NCI-H345 treated with DMSO at 0.1 percent for 48 hours (cell line): ENCODE data around the gene ATOH8.

Experiments used
- DNase-seq: peaks from one replicate; lab custom pipeline; 2025; ENCODE audit not compliant: unreplicated experiment; lab: John Stamatoyannopoulos, UW

ATOH8 gene

DNA sequence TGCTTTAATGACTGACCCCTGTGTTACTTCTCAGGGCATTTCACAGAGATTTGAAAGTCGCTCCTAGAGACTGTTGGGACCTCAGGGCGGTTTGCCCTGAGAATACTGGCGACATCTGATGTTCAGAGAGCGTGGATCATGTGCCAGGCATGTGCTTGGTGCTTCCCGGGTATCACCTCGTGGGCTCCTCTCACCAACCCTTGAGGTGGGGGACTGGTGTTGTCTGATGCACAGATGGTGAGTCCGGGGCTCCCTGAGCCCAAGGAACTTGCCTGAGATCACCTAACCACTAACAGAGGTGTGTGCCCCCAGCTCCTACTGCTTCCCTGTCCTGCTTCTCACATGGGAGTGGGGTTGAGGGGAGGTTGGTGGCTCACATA lies 16.2 kb downstream of the ATOH8 start:
- no peak for DNase-seq

DNA sequence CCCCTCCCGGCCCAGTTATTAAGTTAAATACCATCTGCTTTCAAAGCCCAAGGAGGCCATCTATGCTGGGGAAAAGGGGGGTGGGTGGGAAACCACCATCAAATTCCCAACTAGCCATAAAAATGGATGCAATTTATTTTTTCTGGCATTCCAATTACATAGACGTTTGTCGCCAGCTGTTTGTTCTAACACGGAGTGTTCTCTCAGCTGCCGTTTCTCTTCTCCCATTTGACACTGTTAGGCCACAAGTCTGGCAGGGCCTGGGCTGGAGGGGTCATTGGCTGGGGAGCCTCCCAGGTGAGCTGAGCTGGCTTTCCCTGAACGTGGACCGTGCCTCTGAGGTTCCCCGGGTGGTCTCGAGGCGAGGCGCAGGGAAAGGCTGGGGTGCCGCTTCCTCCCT lies 16.6 kb downstream of the ATOH8 start:
- no peak for DNase-seq

DNA sequence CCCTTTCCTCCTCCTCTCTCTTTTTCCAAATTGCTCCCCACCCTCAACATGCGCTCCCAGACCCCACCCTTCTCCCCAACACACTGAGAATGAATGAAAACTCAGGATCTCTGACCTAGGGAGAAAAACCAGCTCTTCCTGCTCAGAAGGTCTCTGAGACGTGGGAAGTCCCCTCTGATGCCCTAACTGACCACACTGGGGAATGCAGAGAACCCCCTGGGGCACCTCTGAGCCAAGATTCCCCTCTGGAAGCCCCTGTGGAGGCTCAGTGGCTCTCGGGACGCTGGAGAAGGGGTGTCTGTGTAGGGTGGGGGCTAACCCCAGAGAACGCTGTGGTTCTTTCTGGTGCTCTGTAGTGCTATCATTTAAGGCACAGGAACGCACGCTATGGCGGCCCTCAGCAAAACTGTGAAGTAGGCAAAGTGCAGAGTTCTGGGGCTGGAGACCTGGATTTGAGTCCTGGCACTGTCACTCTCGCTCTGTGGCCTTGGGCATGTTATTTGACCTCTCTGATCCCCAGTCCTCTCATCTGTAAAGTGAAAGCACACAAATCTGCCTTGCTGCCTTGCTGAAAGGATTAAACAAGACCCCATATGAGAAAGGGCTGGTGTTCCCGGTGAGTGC lies 17.1 kb downstream of the ATOH8 start:
- no peak for DNase-seq

DNA sequence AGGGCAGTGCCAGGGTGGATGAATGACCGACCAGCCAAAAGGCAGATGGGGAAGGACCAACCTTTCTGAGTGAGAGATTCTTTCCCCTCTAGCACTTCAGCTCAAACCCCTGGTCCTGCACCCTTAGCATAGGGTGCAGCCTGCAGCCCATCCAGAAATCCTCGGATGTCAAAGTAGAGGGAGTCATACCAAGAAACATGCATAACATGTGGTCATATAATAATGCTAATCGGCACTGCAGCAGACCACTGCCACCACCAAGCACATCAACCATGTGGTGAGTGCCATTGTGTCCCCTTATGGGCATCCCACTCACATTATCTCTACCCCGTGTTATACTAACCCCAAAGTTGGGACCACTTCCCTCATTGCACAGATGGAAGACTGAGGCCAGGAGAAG lies 17.7 kb downstream of the ATOH8 start:
- DNase-seq = no peak

DNA sequence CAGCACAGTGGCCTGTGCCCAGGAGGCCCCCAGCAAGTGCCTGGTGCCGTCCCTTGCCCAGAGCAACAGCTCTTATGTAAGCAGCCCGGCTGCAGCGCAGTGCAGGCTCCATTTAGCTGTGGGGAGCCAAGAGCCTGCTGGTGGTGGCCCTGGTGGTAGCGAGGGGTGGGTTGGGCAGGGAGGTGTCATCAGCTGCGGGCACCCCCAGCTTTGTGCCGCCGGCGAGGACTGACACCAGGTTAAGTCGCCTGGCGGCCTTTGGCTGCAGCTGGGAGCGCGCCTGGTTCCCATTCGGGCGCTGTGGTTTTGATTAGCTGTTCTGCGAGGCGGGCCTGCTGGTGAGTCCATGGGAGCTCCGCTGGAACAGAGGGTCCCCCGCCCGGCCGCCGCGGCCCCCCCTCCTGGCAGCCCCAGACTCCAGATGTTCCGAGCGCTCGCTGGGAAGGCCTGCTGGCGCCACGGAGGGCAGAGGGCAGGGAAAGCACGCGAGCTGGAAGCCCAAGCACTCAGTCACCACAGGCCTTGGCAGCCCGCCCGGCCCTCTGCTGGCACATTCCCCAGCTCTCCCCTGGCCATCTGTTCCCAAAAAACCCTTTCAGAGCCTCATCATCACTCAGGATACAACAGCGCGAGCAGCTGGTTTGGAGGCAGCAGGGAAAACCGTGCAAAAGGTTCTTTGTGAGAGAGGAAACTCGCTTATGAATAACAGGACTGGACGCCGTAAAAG lies 18.4 kb downstream of the ATOH8 start:
- peak; percentile 90 for DNase-seq

DNA sequence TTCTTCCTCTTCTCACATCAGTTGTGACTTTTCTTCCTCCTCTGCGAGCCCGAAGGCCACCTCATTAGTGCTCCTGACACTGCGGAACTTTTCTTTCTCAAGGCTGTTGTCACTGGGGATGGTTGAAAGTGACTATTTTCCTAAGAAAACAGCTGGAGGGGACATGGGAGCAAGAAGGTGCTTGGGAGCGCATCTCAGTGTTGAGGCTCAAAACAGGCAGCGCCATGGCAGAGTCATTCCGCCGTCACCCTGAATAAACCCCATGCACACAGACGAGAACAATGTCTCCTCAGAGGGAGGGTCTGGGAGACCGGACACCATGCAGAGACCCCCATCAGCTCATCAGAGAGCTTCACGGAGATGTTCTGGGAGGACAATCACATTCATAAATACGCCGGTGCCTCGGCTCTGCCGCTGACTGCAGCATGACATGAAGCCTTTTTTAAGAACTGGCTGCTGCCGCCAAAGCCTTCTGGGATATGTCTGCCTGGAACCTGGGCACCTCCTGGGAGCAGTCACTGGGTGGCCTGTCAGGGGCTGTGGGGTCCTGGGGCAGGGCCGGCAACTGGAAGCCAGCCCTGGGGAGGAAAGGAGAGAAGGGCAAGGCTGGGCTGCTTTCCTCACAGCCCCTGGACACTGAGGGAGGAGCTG lies 19.2 kb downstream of the ATOH8 start:
- no peak for DNase-seq

DNA sequence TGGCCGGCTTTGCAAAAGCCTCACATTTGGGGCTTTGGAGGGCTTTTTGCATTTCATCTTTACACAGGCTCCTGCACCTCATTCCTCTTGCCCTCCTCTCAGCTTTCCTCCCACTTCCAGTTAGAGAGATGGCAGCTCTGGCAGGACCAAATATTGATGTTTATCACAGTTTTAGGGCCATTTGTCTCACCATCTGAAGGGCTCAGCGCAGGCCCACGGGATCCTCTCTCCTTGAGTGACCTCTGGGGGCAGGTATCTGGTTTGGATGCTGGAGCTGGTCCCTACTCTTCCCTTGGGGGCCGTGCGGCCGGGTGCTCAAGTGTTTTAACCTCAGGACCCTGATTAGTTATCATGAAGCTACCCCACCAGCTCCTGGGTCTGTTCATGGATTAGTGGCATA lies 19.9 kb downstream of the ATOH8 start:
- no peak for DNase-seq

DNA sequence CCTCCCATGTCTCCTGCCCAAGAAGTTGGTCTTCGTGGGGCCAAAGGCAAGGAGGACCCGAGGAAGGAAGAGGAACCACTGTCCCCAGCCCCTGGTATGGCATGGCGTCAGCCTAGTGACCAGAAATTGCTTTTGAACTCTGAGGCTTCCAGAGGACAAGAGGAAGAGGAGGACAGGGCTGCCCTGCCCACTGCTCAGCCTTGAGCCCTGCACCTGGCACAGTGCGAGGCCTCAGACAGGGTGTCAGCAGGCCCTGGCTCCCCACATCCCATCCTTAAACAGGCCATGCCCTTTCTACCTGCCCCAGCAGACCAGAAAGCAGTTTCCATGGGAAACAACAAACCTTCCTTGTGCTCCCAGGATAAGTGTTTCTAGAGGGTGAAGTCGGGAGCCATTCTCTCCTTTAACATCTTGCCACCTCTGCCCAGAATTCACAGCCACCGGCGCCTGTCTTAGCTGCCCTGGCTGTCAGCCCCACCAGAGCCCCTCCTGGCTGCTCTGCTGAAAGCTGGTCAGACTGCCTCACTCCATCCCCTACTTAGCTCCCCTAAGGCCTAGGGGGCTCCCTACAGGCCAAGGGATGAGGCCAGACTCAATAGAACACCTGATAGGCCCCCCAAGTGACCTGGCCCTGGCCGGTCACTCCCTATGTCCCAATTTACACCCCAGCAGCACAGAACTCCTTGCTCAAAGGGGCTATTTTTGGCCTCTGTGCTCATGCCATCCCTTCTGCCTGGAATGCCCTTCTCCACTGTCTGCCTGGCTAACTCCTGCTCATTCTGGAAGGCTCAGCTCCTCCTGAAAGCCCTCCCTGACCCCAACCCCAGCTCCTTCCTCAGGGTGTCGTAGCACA lies 20.6 kb downstream of the ATOH8 start:
- no peak for DNase-seq

DNA sequence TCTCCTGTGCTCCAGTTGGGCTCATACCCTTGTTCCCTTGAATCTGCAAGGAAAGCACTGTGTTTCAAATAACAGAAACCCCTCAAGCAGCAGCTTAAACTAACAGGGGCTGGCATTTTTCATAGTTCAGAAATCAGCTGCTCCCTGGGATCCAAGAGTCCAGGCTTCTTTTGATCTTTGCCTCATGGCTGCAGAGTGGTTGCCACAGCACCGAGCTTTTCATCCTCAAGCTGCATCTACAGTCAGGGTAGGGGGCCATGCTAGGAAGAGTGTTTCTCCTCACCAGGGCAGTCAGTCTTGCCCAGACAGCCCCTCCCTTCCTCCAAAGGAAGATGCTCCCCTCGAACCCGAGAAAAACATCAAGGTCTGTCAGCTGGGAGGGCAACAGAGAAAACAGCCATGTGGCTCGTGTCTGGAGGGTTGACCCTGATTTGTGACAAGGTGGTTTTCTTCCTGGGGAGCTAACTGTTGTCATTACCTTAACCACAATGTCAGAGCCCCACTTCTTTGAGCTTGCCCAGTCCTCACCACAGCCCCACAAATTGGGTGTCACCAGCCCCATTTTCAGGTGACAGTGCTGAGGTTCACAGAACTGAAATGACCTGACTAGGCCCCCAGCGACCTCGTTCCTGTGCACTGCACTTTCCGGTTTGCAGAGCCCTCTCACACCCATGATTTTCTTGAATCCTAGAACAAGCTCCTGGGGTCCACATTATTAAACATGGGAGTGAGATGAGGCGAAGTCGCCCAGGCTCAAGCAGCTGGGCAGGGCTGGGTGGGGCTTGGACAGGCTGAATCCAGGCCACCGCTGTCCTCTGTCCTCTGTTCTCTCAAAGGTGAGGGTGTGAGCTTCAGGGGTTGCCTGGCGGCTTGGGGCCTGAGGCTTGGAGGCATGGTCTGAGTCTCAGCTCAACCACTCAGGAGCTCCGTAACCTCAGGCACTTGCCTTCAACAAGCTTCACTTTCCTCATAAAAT lies 21.9 kb downstream of the ATOH8 start:
- no peak for DNase-seq

DNA sequence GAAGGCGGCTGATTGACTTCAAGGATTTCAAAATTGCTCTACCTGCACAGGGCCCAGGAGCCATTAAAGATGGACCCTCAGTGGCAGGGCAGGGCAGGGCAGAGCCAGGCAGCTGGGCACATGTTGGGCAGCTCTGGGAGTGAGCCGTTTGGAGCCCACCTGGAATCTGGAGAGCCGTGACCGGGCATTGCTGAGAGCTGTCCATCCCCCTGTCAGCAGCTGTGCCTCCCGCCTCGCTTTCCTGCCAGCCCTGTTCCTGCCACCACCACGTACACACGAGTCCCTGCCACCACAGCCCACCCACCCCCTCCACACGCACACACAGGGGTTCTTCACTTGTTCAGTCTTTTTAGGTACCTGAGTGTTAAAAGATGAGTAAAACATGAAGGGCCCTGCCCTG lies 22.9 kb downstream of the ATOH8 start:
- no peak for DNase-seq

DNA sequence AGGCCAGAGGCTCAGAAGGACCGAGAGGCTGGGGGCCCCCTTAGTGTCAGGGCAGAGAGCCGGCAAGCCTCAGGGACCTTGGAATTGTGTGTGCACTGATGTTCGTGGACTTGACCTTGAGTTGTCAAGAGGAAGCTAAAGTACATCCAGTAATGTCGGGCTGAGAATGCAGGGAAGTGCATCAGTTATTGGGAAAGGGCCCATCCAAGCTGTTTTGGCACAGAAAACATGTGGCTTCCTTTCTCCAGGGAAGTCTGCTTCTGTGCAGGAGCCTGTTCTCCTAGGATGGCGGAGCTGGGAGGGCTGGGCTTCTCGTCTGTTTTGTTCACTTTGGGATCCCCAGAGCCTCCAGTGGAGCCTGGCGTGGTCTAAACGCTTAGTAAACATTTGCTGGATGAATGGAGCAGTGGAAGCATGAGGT lies 23.7 kb downstream of the ATOH8 start:
- no peak for DNase-seq

DNA sequence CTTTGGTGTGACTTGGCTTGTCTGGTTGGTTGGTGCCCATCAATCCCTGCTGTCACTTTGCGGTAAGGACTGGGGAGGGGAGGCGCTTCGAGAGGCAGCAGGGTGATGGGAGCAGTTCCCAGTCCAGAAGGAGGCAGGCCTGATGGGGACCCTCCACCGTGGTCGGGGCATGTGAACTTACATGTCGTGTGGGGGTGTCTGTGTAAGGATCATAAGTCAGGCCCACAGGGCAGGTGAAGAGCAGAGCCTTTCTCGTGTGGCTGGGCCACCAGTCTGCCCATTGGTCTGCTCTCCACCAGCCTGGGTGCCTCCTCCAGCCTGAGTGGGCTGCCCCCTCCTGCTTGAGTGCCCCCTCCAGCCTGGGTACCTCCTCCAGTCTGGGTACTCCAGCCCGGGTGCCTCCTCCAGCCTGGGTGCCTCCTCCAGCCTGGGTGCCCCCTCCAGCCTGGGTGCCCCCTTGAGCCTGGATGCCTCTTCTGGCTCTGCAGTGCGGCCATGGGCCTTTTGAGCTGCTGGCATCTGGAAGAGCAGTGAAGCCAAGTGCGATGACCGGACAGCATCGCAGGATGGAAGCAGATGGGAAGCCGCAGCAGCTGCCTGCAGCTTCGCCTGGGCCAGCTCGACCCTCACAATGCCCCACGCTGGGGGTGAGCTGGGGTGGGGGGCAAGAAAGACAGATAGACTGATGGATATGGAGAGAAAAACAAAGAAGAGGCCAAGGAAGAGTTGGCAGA lies 25.0 kb downstream of the ATOH8 start:
- no peak for DNase-seq

DNA sequence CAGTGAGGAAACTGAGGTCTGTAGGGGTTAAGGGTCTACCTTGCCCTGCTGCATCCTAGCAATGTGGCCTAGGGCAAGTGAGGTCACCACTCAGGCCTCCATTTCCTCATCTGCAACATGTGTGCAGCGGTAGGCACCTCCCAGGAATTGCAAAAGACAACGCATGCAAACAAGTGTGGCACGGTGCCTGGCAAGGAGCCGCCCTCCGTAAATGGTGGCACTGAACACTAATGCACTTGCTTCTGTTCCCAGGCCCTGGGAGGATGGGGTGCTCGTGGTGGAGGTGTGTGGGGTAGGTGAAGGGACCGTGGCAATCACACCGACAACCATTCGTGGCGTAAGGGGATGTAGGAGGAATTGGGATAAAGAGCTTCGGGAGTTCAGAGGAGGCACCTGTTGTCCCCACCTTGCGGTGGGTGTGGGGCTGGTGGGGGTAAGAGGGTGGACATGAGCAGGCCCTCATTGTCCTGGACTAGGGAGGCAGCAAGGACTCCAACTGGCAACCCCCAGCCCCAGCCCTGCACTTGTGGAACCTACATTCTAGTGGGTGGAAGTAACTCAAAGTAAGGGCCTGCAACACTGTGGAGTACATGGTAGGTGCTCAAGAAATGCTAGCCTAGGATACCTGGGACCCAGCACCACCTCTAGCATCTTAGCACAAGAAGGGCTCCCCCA lies 26.0 kb downstream of the ATOH8 start:
- DNase-seq = no peak

DNA sequence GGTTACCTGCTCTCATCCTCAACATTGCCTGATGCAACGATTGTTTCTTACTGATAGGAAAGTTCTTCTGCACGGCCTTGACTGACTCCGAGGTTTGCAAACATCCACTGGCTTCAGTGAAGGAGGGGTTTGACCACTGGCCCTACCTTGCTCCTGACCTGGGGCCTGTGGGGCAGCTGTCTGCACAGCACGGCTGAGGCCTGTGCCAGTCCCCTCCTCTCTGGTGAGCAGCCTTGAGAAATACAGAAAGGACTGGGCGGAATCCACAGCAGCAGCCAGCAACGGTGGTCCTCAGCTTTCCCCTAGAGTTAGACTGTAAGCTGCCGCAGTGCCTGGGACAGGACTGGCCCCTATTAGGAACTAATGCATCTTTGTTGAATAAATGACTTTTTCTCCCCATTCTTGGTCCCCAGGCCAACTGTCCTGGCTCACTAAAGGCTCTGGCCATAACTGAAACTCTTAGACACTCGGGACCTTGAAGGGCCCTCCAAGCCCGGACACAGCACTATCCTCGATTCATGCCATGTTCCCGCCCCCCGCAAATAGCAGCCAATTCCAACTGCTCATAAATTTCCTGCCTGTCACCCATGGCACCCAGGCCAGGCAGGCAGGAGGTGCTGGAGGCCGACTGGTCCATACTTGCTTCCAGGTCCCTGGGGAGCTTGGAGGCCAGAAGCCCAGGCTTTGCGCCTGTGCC lies 26.7 kb downstream of the ATOH8 start:
- no peak for DNase-seq

DNA sequence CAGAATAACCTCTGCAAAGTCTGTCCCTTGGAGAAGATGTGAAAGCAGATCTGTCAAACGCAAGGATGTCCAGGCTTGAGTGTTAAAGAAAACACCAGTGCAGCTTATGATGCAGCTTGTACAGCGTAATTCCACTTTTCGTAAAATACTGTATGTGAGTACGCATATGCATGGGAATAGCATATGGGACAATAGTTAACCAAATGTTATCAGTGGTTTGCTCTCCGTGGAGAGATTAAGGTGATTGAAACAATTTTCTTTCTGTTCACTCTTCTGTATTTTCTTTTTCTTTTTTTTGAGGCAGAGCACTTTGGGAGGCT lies 27.2 kb downstream of the ATOH8 start:
- no peak for DNase-seq

DNA sequence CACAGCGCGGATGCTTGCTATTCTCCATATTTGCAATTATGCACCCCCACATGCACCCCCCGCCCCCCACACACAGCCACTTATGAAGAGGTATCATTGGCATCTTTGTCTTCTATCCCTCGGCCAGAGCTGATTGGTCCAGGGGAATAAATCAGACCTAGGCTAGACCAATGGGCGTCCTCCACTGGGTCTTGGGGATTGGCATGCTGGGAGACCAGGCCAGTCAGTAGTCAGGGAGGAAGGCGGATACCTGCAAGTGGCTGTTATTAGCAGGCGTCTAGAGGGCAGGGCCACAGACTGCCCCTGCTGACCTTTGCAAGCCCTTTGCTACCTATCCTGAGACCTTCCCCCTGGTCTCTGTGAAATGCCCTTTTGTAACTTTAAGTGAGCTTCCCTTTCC lies 30.0 kb downstream of the ATOH8 start:
- no peak for DNase-seq

DNA sequence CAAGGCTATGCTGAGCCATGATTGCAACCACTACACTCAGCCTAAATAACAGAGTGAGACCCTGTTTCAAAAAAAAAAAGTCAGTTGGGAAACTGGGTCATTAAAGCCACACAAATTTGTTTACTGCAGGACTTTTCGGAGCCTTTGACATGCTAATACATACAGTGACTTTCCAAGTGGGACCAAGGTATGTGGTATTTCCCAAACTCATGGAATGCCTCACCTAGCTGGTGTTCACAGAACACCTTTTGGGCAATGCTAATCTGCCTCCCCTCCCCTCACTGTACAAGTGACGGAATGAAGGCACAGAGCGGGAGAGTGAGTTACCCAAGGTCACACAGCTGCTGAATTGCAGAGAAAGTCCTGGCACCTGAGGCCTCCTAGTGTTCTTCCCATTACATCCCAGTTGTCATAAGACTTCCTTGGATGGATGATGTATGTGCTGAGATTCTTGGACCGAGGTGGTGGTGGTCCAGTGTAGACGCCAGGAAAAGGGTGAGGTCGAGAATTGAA lies 30.7 kb downstream of the ATOH8 start:
- no peak for DNase-seq

DNA sequence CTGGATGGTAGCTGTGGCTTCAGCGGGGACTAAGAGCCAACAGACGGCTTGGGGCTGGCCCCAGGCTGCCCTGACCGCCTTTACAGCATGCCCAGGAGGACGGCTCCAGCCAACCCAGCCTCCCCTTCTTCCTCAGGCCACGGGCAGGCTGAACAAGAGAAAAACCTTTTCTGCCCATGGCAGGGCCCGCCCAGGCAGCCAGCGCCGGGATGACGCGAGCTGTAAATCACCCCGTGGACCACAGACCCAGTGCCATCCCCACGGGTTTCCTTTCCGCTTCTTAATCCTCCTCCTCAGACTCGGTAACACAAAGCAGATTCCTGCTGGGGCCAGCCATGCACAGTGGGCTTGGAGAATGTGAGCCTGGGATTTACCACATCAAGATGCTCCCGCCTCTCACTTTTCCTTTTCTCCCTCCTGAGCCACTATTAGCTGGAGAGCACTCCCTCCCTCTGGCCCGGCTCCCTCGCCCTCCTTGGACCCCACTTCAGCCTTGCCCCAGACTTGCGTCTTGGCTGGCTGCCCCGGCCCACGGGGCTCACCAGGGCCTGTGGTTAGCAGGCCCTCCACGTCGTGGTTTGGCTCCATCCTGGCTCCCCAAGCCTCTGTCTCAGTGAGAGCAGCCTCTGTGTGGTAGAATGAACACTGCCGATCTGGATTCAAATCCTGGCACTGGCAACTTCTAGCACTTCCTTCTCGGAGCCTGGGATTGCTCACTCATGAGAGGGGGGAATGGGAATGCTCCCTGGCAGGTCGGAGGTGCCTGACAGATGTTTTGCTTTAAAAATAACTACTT lies 31.4 kb downstream of the ATOH8 start:
- no peak for DNase-seq
